HepG2 (cell line): ENCODE data around the gene SCO1. TPM values are rescaled to one million over a fixed set of nuclear protein-coding genes. Genes with fewer than 3 reads are reported as not detected.

ENCODE experiments used
- ATAC-seq: fragments of 200-7000 bp; cut with Tn5 transposase; 3 replicates; pipeline ENCODE4 v1.9.1; 2020; ENCODE audit warnings: mild to moderate bottlenecking, moderate library complexity
- BruUV-seq: library from RNA; stranded (reverse); fragments of 400-500 nt; replicated peaks from 2 replicates; lab custom pipeline; 2021; lab: Mats Ljungman, UMichigan
- CTCF ChIA-PET: fragments of 300-600 bp; formaldehyde crosslinking; extraction: SDS; loops from one replicate; lab custom pipeline; 2021; ENCODE audit warnings: low total read pairs, inconsistent platforms, low intra/inter-chr PET ratio; lab: Yijun Ruan, JAX
- POLR2A ChIA-PET: fragments of 350-600 bp; sonication (Branson Sonifier 250); formaldehyde crosslinking; loops from one replicate; lab custom pipeline; 2020; ENCODE audit warnings: antibody characterized with exemption, inconsistent platforms; lab: Yijun Ruan, JAX
- DNase-seq: peaks from one replicate; pipeline ENCODE4 v3.0.0-alpha.2; 2015; ENCODE audit warnings: low spot score
- FAIRE-seq: peaks from 3 replicates; lab custom pipeline; 2011; peaks lifted over from hg19 to GRCh38; lab: Jason Lieb, UNC
- H2AFZ ChIP-seq: one replicate; pipeline ENCODE4 v1.6.1; 2011; ENCODE audit warnings: low read length, inconsistent platforms
- H3K27ac ChIP-seq: fragments of 300-600 bp; 3 replicates; pipeline ENCODE4 v1.8.0; 2011; ENCODE audit warnings: mixed run types, mild to moderate bottlenecking, mixed read lengths, low read length, inconsistent platforms; ENCODE audit not compliant: insufficient read depth; ENCODE audit errors: extremely low read length
- H3K27me3 ChIP-seq, 2 experiments: fragments of 200-600 bp in 1 of 2; 2 replicates in 1 of 2; 3 replicates in 1 of 2; pipeline versions ENCODE4 v1.6.0 to v1.8.0; 2011; ENCODE audit warnings: low read length in 2 of 2, mild to moderate bottlenecking in 2 of 2, moderate library complexity in 2 of 2, inconsistent platforms in 1 of 2; ENCODE audit not compliant: insufficient read depth in 2 of 2, control insufficient read depth in 1 of 2
- H3K36me3 ChIP-seq, 2 experiments: fragments of 200-600 bp in 1 of 2; replicated peaks in 1 of 2; 2 replicates in 1 of 2; 3 replicates in 1 of 2; pipeline versions ENCODE4 v1.5.1 to v1.8.0; 2011; ENCODE audit warnings: low read length in 2 of 2, inconsistent platforms in 1 of 2; ENCODE audit not compliant: insufficient read depth in 2 of 2, control insufficient read depth in 1 of 2
- H3K4me1 ChIP-seq: 2 replicates; pipeline ENCODE4 v1.5.1; 2012; ENCODE audit warnings: low read length, inconsistent platforms; ENCODE audit not compliant: insufficient read depth
- H3K4me2 ChIP-seq: 2 replicates; pipeline ENCODE4 v1.6.0; 2011; ENCODE audit warnings: low read depth, low read length, inconsistent platforms
- H3K4me3 ChIP-seq, 3 experiments: fragments of 200-600 bp in 1 of 3; sonication (generic), shearing (Covaris generic) in 1 of 3; replicated peaks in 1 of 3; 2 replicates each; pipeline ENCODE4 v1.5.1; 2011 to 2016; ENCODE audit warnings: low read length in 3 of 3, inconsistent platforms in 2 of 3, low read depth in 2 of 3, mild to moderate bottlenecking in 2 of 3, control low read depth in 1 of 3, mixed read lengths in 1 of 3; ENCODE audit not compliant: insufficient read depth in 1 of 3
- H3K79me2 ChIP-seq: one replicate; pipeline ENCODE4 v1.6.1; 2011; ENCODE audit warnings: low read length, inconsistent platforms; ENCODE audit not compliant: insufficient read depth
- H3K9ac ChIP-seq: 2 replicates; pipeline ENCODE4 v1.6.0; 2011; ENCODE audit warnings: mild to moderate bottlenecking, low read depth, low read length, inconsistent platforms; ENCODE audit not compliant: insufficient read depth
- H3K9me3 ChIP-seq: 2 replicates; pipeline ENCODE4 v1.5.1; 2012; ENCODE audit warnings: mild to moderate bottlenecking, low read length
- H4K20me1 ChIP-seq: 2 replicates; pipeline ENCODE4 v1.6.0; 2011; ENCODE audit warnings: inconsistent platforms, mild to moderate bottlenecking, low read length, moderate library complexity; ENCODE audit not compliant: insufficient read depth
- CTCF ChIP-seq: sonication (generic); formaldehyde crosslinking; IDR thresholded peaks from 2 replicates; pipeline ENCODE4 v1.5.0; 2020; ENCODE audit warnings: mild to moderate bottlenecking, missing genetic modification reagents, moderate library complexity
- MAFF ChIP-seq: IDR thresholded peaks from 2 replicates; pipeline ENCODE4 v1.6.1; 2011; ENCODE audit warnings: low read depth, low read length, improper control_type of control experiment
- MAFK ChIP-seq, 2 experiments: IDR thresholded peaks in 1 of 2; conservative IDR thresholded peaks in 1 of 2; 2 replicates each; pipeline ENCODE4 v1.6.1; 2011; ENCODE audit warnings: improper control_type of control experiment in 2 of 2, low read length in 2 of 2
- STAG1 ChIP-seq: sonication (generic); formaldehyde crosslinking; IDR thresholded peaks from 2 replicates; pipeline ENCODE4 v1.4.0; 2020; ENCODE audit warnings: missing genetic modification reagents
- STAT5B ChIP-seq: sonication (generic); formaldehyde crosslinking; IDR thresholded peaks from 2 replicates; pipeline ENCODE4 v1.4.0; 2020; ENCODE audit warnings: missing genetic modification reagents
- ZNF709 ChIP-seq: sonication (generic); formaldehyde crosslinking; IDR thresholded peaks from 2 replicates; pipeline ENCODE4 v1.5.0; 2020; ENCODE audit warnings: mild to moderate bottlenecking, missing genetic modification reagents
- WGBS: methylation state at CpG from one replicate; pipeline ENCODE4 v1.1.6; 2017; ENCODE audit warnings: low lambda C conversion rate; 5-methylcytosine and 5-hydroxymethylcytosine counted together
- in situ Hi-C: cut with HindIII; loops from 2 replicates; pipeline ENCODE4 v1.10.0; 2017; ENCODE audit warnings: low pct_unique_long_range_greater_than_20kb; ENCODE audit not compliant: extremely low pct_ligation_motif_present
- intact Hi-C: fragments of 100-400 bp; cut with micrococcal nuclease; formaldehyde crosslinking; loops from one replicate; pipeline ENCODE4 v1.10.0; 2022; ENCODE audit not compliant: unreplicated experiment
- polyA plus RNA-seq, 8 experiments: library from polyadenylated mRNA; depleted of rRNA in 3 of 8; stranded (reverse) in 7 of 8; unstranded in 1 of 8; fragments of >200 nt; fragmentation: Illumina TruSeq in 4 of 8; extraction: Trizol in 4 of 8; gene quantifications; 2 replicates each; pipeline versions ENCODE4 v1.2.1 to v1.2.3, GENCODE V29; 2011 to 2016; ENCODE audit warnings: low read depth in 4 of 8, missing spikeins in 1 of 8, mixed read lengths in 1 of 8; ENCODE audit not compliant: insufficient read depth in 1 of 8
- total RNA-seq, 5 experiments: library from RNA; depleted of rRNA; stranded (reverse); fragments of >200 nt; fragmentation: Illumina TruSeq; extraction: Trizol; gene quantifications; 2 replicates each; pipeline ENCODE4 v1.2.3, GENCODE V29; 2016; ENCODE audit warnings: low read depth in 1 of 5

Gene SCO1
- total and polyA plus RNA-seq, 2 of the 13 experiments (the other 11 are each of a cell fraction or from before 2014, with no cell fraction given): 11.4 to 50.3 TPM

- ChIA-PET POLR2A (no interaction called here), CTCF (no interaction called here)
- DNase-seq (no peak), ATAC-seq (no peak), FAIRE-seq (no peak)
- Histone ChIP-seq H3K4me2 (no peak overlapping the region), H4K20me1 (no peaks in the 10 kb centered on the region), H3K4me1 (no peaks in the 10 kb centered on the region), H3K79me2 (peaks cover 29% of the 10 kb centered on the region), H3K27me3 (no peaks in the 10 kb centered on the region), H3K9ac (no peak overlapping the region), H3K9me3 (no peaks in the 10 kb centered on the region), H3K27ac (no peak overlapping the region), H3K36me3 (peaks cover 12 to 75% of the 10 kb centered on the region in 2 experiments; a peak in 4 of 5 replicates), H2AFZ (no peak overlapping the region), H3K4me3 (no peak overlapping the region)
- in situ Hi-C loops: no loop called here
- no TSS peak for BruUV-seq
- intact Hi-C loops: no loop called here
- peak; percentile 85 for TF ChIP-seq MAFF
- TF ChIP-seq MAFK (conservative IDR thresholded peaks at IDR 0.05 in 1 of 2, IDR thresholded peaks at IDR 0.05 in 1 of 2; ENCODE audit: low read length in 2 of 2): peak; percentile 86 to 93
- TF ChIP-seq ZNF709 (CRISPR knock-in tag): no peak
- WGBS: 94% methylated on average over 2 of the region's 2 CpGs
Observed at GRCh38 chr17:10687499-10687898, 9.8 kb downstream of the SCO1 start.

- intact Hi-C loops: no loop called here
- CTCF ChIA-PET: interaction anchor here (1.2 kb wide), 1 partner anchor 38 kb away, joined by 4 read pairs; no protein-coding TSS in a partner anchor
Observed at GRCh38 chr17:10683853-10684252, 13.5 kb downstream of the SCO1 start.

More at GRCh38 chr17:10683853-10684252, 13.5 kb downstream of the SCO1 start:
- Histone ChIP-seq H3K9ac (no peak overlapping the region), H2AFZ (no peak overlapping the region), H3K9me3 (no peaks in the 10 kb centered on the region), H3K27me3 (no peaks in the 10 kb centered on the region), H3K79me2 (peaks cover 9% of the 10 kb centered on the region), H3K27ac (no peak overlapping the region), H3K36me3 (peaks cover 14 to 77% of the 10 kb centered on the region in 2 experiments), H3K4me3 (no peak overlapping the region), H4K20me1 (no peaks in the 10 kb centered on the region), H3K4me2 (no peak overlapping the region), H3K4me1 (no peaks in the 10 kb centered on the region)
- WGBS: 69% methylated on average over 2 of the region's 2 CpGs
- FAIRE-seq: peak; percentile 12
- POLR2A ChIA-PET: no interaction called here
- DNase-seq: peak; percentile 16
- in situ Hi-C loops: no loop called here
- BruUV-seq: no TSS peak
- TF ChIP-seq STAT5B (CRISPR knock-in tag) (no peak), CTCF (CRISPR knock-in tag) (peak; percentile 36; the same call in 1 of the 2 replicates), STAG1 (CRISPR knock-in tag) (peak; percentile 13; the same call in 1 of the 2 replicates)
- ATAC-seq: no peak
